HG02571 (cell line): ENCODE results near the gene CCL23.

Source experiments
- ATAC-seq: cut with Tn5 transposase; IDR thresholded peaks from one replicate; pipeline ENCODE4 v1.9.1; 2021; ENCODE audit warnings: mild to moderate bottlenecking, moderate library complexity; ENCODE audit not compliant: unreplicated experiment

CCL23 gene

GRCh38 chr17:35972066-35972465 is 45.7 kb downstream of the CCL23 start:
- no peak for ATAC-seq

GRCh38 chr17:35969558-35970380 is 48.0 kb downstream of the CCL23 start:
- ATAC-seq: no peak

GRCh38 chr17:35968520-35969054 is 49.2 kb downstream of the CCL23 start:
- no peak for ATAC-seq

GRCh38 chr17:35965272-35965671 is 52.5 kb downstream of the CCL23 start:
- no peak for ATAC-seq

- ATAC-seq: no peak
These were observed 54.1 kb downstream of the CCL23 start for GRCh38 chr17:35963663-35964062.
